K562 (cell line): ENCODE data around the gene KIAA0825.

Experiments
- AFF1 ChIP-seq, 2 experiments: fragments of 450-650 bp; IDR thresholded peaks; 2 replicates each; pipeline ENCODE4 v1.6.1; 2018; ENCODE audit warnings: mild to moderate bottlenecking in 2 of 2, low read depth in 1 of 2; ENCODE audit not compliant: partially characterized antibody in 2 of 2
- CEBPB ChIP-seq: fragments of 450-650 bp; IDR thresholded peaks from 2 replicates; pipeline ENCODE4 v1.6.1; 2016; ENCODE audit warnings: missing genetic modification characterization, missing compliant biosample characterization
- CHD4 ChIP-seq: fragments of 200-600 bp; sonication (generic); IDR thresholded peaks from 3 replicates; pipeline ENCODE4 v1.6.1; 2012; ENCODE audit warnings: low read depth, mild to moderate bottlenecking, mixed read lengths, low read length, inconsistent platforms; ENCODE audit not compliant: insufficient read depth, insufficient replicate concordance, poor library complexity, severe bottlenecking
- EP300 ChIP-seq: IDR thresholded peaks from 2 replicates; pipeline ENCODE4 v1.6.1; 2012; ENCODE audit warnings: low read length, improper control_type of control experiment
- ETV6 ChIP-seq, 3 experiments: fragments of 150-350 bp in 1 of 3; sonication (generic) in 1 of 3; formaldehyde crosslinking in 1 of 3; IDR thresholded peaks; 2 replicates each; pipeline versions ENCODE4 v1.6.1 to v1.8.0; 2014 to 2022; ENCODE audit warnings: borderline replicate concordance in 2 of 3, low read depth in 2 of 3, antibody characterized with exemption in 1 of 3, low read length in 1 of 3, mild to moderate bottlenecking in 1 of 3, missing genetic modification reagents in 1 of 3
- RFX1 ChIP-seq: fragments of 450-650 bp; IDR thresholded peaks from 2 replicates; pipeline ENCODE4 v1.6.1; 2016; ENCODE audit warnings: mild to moderate bottlenecking, moderate library complexity
- TAF1 ChIP-seq: IDR thresholded peaks from 2 replicates; pipeline ENCODE4 v1.6.1; 2011; ENCODE audit warnings: mild to moderate bottlenecking, low read length, moderate library complexity; ENCODE audit not compliant: insufficient read depth, control insufficient read depth, severe bottlenecking; ENCODE audit errors: extremely low read depth
- ZBTB17 ChIP-seq: fragments of 450-650 bp; formaldehyde crosslinking; IDR thresholded peaks from 2 replicates; pipeline ENCODE4 v1.4.0; 2020; ENCODE audit warnings: mild to moderate bottlenecking
- ZNF280B ChIP-seq: fragments of 250-450 bp; sonication (Bioruptor Pico); IDR thresholded peaks from 2 replicates; pipeline ENCODE4 v1.5.1; 2021; ENCODE audit warnings: mild to moderate bottlenecking

GRCh38 chr5:94245608-94246007 is 372.8 kb downstream of the KIAA0825 start:
- no peak for TF ChIP-seq EP300
- no peak for TF ChIP-seq TAF1
- TF ChIP-seq CHD4 = no peak
- TF ChIP-seq RFX1 = no peak
- TF ChIP-seq AFF1 (IDR thresholded peaks at IDR 0.05; ENCODE audit: low read depth in 1 of 2, partially characterized antibody in 2 of 2) = no peak
- no peak for TF ChIP-seq ZNF280B
- TF ChIP-seq ETV6 (IDR thresholded peaks at IDR 0.05; ENCODE audit: borderline replicate concordance in 1 of 2, low read depth in 2 of 2, low read length in 1 of 2) = no peak
- TF ChIP-seq ETV6 (CRISPR knock-in tag; IDR thresholded peaks at IDR 0.05; ENCODE audit: borderline replicate concordance) = no peak
- no peak for TF ChIP-seq ZBTB17
- no peak for TF ChIP-seq CEBPB
